GM12865 (cell line): ENCODE data around the gene SLC7A8.

Source experiments
- DNase-seq: peaks from one replicate; pipeline ENCODE4 v3.0.0; 2010; ENCODE audit warnings: low read depth
- H3K4me3 ChIP-seq: 2 replicates; pipeline ENCODE4 v1.5.1; 2011; ENCODE audit warnings: mild to moderate bottlenecking, low read depth, low read length, control low read depth
- CTCF ChIP-seq: IDR thresholded peaks from 2 replicates; pipeline ENCODE4 v1.5.1; 2011; ENCODE audit warnings: low read length, control low read depth, low read depth, inconsistent platforms; ENCODE audit not compliant: insufficient read depth; ENCODE audit errors: missing control alignments

Gene SLC7A8

GRCh38 chr14:23160924-23161522, 22.4 kb downstream of the SLC7A8 start:
- DNase-seq = no peak
- no peak overlapping the region for H3K4me3 ChIP-seq
- TF ChIP-seq CTCF = no peak

- no peak for TF ChIP-seq CTCF
- no peak for DNase-seq
- H3K4me3 ChIP-seq = no peak overlapping the region
Observed at GRCh38 chr14:23159532-23159931, 23.9 kb downstream of the SLC7A8 start.

GRCh38 chr14:23158779-23159178, 24.7 kb downstream of the SLC7A8 start:
- no peak for TF ChIP-seq CTCF
- no peak overlapping the region for H3K4me3 ChIP-seq
- DNase-seq = no peak

- no peak overlapping the region for H3K4me3 ChIP-seq
- DNase-seq = no peak
- no peak for TF ChIP-seq CTCF
Observed at GRCh38 chr14:23154964-23155587, 28.4 kb downstream of the SLC7A8 start.

GRCh38 chr14:23153851-23154796, 29.3 kb downstream of the SLC7A8 start:
- DNase-seq = no peak
- H3K4me3 ChIP-seq = no peak overlapping the region
- TF ChIP-seq CTCF = no peak

GRCh38 chr14:23151342-23151741, 32.1 kb downstream of the SLC7A8 start:
- no peak overlapping the region for H3K4me3 ChIP-seq
- TF ChIP-seq CTCF = no peak
- DNase-seq = no peak
